ENCODE data around the gene MBD3.
A peak's percentile ranks its signal among the peaks of the same experiment; 100 is the strongest.

MBD3 gene

DNA sequence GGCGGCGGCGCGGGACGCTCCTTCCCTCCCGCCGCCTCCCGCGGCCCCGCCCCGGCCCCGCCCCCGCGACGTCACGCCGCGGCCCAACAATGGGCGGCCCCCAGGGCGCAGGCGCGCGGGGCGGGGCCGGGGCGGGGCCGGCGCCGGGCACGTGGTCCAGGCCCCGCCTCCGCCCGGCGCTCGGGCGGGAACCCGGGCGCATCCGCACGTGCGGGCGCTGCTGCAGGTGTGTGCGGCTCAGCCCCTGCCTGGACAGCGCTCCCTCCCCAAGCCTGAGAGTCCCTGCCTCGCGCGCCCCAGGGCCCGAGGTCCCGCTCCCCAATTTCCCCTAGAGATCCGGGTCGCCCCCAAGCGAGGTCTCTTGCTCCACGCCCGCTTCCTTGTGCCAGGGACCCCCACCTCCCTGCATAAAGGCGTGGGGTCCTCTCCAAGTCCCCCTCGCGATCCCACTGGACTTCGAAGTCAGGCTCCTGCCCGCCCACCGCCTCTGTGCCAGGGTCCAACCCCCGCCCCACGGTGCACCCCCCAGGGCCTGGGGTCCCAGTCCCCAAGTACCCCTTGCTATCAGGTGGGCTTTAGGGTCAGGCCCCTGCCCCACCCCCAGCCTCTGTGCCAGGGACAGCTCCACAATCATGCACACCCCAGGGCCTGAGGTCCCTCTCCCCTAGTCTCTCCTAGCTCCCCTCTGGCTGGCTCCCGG, 24.2 kb downstream of the MBD3 start, which contains the start of gene MEX3D (continued):
- TF ChIP-seq KLF10 (tag by site-specific recombination; IDR thresholded peaks at IDR 0.05) (peak; percentile 59; the same call in 1 of the 2 replicates), WT1 (tag by site-specific recombination; IDR thresholded peaks at IDR 0.05) (peak; percentile 19; the same call in 1 of the 2 replicates), ZXDB (tag by site-specific recombination; IDR thresholded peaks at IDR 0.05) (peak; percentile 65), ZNF670 (tag by site-specific recombination; IDR thresholded peaks at IDR 0.05; ENCODE audit: low read depth) (no peak), ZNF624 (tag by site-specific recombination; IDR thresholded peaks at IDR 0.05) (no peak), ZSCAN30 (tag by site-specific recombination; IDR thresholded peaks at IDR 0.05) (peak; percentile 41; the same call in 1 of the 2 replicates), ZNF843 (tag by site-specific recombination; IDR thresholded peaks at IDR 0.05) (no peak), ZNF366 (tag by site-specific recombination; conservative IDR thresholded peaks at IDR 0.05) (no peak), ZNF416 (tag by site-specific recombination; IDR thresholded peaks at IDR 0.05) (no peak), ZNF37A (tag by site-specific recombination; IDR thresholded peaks at IDR 0.05) (no peak), ZNF24 (tag by site-specific recombination; IDR thresholded peaks at IDR 0.05) (no peak), GFI1B (tag by site-specific recombination; IDR thresholded peaks at IDR 0.05) (no peak), ZNF132 (tag by site-specific recombination; IDR thresholded peaks at IDR 0.05; ENCODE audit: borderline replicate concordance) (no peak), ZNF350 (tag by site-specific recombination; IDR thresholded peaks at IDR 0.05) (no peak), ZNF830 (tag by site-specific recombination; IDR thresholded peaks at IDR 0.05; ENCODE audit: low read depth) (no peak), ZNF23 (tag by site-specific recombination; IDR thresholded peaks at IDR 0.05; ENCODE audit: borderline replicate concordance) (no peak), GLI4 (tag by site-specific recombination; IDR thresholded peaks at IDR 0.05) (no peak), ZEB2 (tag by site-specific recombination; IDR thresholded peaks at IDR 0.05) (peak; percentile 50; the same call in 1 of the 2 replicates), ZNF175 (tag by site-specific recombination; IDR thresholded peaks at IDR 0.05) (no peak), ZNF394 (tag by site-specific recombination; IDR thresholded peaks at IDR 0.05; ENCODE audit: borderline replicate concordance) (no peak), ZNF184 (tag by site-specific recombination; IDR thresholded peaks at IDR 0.05) (no peak), ZNF791 (tag by site-specific recombination; IDR thresholded peaks at IDR 0.05) (no peak), TCF7L2 (IDR thresholded peaks at IDR 0.05; ENCODE audit: borderline replicate concordance, low read depth, low read length) (no peak), ZNF248 (tag by site-specific recombination; IDR thresholded peaks at IDR 0.05) (no peak), ZNF426 (tag by site-specific recombination; IDR thresholded peaks at IDR 0.05) (no peak)
- TF ChIP-seq, protein P1, sequence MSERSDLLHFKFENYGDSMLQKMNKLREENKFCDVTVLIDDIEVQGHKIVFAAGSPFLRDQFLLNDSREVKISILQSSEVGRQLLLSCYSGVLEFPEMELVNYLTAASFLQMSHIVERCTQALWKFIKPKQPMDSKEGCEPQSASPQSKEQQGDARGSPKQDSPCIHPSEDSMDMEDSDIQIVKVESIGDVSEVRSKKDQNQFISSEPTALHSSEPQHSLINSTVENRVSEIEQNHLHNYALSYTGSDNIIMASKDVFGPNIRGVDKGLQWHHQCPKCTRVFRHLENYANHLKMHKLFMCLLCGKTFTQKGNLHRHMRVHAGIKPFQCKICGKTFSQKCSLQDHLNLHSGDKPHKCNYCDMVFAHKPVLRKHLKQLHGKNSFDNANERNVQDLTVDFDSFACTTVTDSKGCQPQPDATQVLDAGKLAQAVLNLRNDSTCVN (tag by site-specific recombination; optimal IDR thresholded peaks at IDR 0.05): peak; percentile 50
- TF ChIP-seq, protein P2, sequence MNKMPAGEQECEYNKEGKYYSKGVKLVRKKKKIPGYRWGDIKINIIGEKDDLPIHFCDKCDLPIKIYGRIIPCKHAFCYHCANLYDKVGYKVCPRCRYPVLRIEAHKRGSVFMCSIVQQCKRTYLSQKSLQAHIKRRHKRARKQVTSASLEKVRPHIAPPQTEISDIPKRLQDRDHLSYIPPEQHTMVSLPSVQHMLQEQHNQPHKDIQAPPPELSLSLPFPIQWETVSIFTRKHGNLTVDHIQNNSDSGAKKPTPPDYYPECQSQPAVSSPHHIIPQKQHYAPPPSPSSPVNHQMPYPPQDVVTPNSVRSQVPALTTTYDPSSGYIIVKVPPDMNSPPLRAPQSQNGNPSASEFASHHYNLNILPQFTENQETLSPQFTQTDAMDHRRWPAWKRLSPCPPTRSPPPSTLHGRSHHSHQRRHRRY (tag by site-specific recombination; IDR thresholded peaks at IDR 0.05): no peak
- TF ChIP-seq, protein P3, sequence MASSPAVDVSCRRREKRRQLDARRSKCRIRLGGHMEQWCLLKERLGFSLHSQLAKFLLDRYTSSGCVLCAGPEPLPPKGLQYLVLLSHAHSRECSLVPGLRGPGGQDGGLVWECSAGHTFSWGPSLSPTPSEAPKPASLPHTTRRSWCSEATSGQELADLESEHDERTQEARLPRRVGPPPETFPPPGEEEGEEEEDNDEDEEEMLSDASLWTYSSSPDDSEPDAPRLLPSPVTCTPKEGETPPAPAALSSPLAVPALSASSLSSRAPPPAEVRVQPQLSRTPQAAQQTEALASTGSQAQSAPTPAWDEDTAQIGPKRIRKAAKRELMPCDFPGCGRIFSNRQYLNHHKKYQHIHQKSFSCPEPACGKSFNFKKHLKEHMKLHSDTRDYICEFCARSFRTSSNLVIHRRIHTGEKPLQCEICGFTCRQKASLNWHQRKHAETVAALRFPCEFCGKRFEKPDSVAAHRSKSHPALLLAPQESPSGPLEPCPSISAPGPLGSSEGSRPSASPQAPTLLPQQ (tag by site-specific recombination; IDR thresholded peaks at IDR 0.05): peak; percentile 78
- TF ChIP-seq, protein P4, sequence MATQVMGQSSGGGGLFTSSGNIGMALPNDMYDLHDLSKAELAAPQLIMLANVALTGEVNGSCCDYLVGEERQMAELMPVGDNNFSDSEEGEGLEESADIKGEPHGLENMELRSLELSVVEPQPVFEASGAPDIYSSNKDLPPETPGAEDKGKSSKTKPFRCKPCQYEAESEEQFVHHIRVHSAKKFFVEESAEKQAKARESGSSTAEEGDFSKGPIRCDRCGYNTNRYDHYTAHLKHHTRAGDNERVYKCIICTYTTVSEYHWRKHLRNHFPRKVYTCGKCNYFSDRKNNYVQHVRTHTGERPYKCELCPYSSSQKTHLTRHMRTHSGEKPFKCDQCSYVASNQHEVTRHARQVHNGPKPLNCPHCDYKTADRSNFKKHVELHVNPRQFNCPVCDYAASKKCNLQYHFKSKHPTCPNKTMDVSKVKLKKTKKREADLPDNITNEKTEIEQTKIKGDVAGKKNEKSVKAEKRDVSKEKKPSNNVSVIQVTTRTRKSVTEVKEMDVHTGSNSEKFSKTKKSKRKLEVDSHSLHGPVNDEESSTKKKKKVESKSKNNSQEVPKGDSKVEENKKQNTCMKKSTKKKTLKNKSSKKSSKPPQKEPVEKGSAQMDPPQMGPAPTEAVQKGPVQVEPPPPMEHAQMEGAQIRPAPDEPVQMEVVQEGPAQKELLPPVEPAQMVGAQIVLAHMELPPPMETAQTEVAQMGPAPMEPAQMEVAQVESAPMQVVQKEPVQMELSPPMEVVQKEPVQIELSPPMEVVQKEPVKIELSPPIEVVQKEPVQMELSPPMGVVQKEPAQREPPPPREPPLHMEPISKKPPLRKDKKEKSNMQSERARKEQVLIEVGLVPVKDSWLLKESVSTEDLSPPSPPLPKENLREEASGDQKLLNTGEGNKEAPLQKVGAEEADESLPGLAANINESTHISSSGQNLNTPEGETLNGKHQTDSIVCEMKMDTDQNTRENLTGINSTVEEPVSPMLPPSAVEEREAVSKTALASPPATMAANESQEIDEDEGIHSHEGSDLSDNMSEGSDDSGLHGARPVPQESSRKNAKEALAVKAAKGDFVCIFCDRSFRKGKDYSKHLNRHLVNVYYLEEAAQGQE (tag by site-specific recombination; IDR thresholded peaks at IDR 0.05): peak; percentile 75
- TF ChIP-seq, protein P5, sequence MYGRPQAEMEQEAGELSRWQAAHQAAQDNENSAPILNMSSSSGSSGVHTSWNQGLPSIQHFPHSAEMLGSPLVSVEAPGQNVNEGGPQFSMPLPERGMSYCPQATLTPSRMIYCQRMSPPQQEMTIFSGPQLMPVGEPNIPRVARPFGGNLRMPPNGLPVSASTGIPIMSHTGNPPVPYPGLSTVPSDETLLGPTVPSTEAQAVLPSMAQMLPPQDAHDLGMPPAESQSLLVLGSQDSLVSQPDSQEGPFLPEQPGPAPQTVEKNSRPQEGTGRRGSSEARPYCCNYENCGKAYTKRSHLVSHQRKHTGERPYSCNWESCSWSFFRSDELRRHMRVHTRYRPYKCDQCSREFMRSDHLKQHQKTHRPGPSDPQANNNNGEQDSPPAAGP (tag by site-specific recombination; IDR thresholded peaks at IDR 0.05): no peak
- TF ChIP-seq, protein P6, sequence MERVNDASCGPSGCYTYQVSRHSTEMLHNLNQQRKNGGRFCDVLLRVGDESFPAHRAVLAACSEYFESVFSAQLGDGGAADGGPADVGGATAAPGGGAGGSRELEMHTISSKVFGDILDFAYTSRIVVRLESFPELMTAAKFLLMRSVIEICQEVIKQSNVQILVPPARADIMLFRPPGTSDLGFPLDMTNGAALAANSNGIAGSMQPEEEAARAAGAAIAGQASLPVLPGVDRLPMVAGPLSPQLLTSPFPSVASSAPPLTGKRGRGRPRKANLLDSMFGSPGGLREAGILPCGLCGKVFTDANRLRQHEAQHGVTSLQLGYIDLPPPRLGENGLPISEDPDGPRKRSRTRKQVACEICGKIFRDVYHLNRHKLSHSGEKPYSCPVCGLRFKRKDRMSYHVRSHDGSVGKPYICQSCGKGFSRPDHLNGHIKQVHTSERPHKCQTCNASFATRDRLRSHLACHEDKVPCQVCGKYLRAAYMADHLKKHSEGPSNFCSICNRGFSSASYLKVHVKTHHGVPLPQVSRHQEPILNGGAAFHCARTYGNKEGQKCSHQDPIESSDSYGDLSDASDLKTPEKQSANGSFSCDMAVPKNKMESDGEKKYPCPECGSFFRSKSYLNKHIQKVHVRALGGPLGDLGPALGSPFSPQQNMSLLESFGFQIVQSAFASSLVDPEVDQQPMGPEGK (tag by site-specific recombination; IDR thresholded peaks at IDR 0.05): peak; percentile 50

Measured in HEK293 (cell line).